GM13977 (cell line): ENCODE measurements around the gene TNFSF15.

Source experiments
- DNase-seq: peaks from one replicate; pipeline ENCODE4 v3.0.0; 2012; ENCODE audit warnings: low spot score
- in situ Hi-C: fragments of 300-500 bp; cut with MboI; formaldehyde crosslinking; loops from one replicate; pipeline ENCODE4 v1.12.0; 2022; ENCODE audit warnings: low sequenced_read_pairs, low pct_unique_long_range_greater_than_20kb, mixed read lengths, inconsistent platforms; ENCODE audit not compliant: unreplicated experiment
- TF ChIP-seq, protein P1 (sequence below): IDR thresholded peaks from 2 replicates; pipeline ENCODE4 v1.5.1; 2012; ENCODE audit warnings: mild to moderate bottlenecking, control low read depth; ENCODE audit not compliant: insufficient read depth; ENCODE audit errors: extremely low read depth, missing control alignments

TNFSF15 gene

GRCh38 chr9:114804505-114804904 is 1.3 kb downstream of the TNFSF15 start:
- TF ChIP-seq, protein P1, sequence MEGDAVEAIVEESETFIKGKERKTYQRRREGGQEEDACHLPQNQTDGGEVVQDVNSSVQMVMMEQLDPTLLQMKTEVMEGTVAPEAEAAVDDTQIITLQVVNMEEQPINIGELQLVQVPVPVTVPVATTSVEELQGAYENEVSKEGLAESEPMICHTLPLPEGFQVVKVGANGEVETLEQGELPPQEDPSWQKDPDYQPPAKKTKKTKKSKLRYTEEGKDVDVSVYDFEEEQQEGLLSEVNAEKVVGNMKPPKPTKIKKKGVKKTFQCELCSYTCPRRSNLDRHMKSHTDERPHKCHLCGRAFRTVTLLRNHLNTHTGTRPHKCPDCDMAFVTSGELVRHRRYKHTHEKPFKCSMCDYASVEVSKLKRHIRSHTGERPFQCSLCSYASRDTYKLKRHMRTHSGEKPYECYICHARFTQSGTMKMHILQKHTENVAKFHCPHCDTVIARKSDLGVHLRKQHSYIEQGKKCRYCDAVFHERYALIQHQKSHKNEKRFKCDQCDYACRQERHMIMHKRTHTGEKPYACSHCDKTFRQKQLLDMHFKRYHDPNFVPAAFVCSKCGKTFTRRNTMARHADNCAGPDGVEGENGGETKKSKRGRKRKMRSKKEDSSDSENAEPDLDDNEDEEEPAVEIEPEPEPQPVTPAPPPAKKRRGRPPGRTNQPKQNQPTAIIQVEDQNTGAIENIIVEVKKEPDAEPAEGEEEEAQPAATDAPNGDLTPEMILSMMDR = no peak
- DNase-seq = no peak
- in situ Hi-C loops = no loop called here

DNA sequence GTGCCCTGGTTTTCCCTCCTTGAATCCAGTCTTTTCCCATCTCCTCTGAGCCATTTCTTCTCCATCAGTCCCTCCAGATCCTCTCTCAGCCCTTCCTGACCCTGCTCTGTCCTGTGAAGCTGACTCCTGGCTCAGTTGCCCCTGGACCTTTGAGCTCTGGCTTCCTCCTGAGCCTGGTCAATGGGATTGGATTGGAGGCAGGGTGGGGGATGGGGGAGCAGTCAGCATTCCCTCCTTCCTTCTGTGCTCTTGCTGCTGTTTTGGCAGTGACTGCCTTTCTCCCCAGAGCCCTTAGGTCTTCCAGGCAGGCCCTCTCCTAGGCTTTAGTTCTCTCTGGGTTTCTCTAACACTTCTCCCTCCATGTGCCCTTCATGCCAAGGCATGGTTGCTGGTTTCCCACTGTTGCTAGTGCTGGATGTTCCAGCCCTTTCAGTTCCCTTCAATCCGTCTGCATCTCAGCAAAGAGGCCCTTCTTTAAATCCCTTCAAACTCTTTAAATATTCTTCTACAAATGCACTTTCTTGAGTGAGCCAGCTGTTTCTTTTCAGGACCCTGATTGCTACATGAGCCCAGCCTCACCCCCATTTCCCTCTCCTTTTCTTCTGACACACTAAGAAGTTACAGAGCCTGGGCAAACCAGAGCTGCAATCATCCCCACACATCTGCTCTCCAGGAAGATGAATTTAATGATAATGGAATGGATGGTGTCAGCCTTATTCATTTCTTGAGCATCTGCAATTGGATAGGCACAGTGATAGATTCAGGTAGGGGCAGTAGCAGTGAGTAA is 2.2 kb downstream of the TNFSF15 start:
- in situ Hi-C loops = no loop called here
- no peak for DNase-seq
- TF ChIP-seq, protein P1 = no peak

- TF ChIP-seq, protein P1 = no peak
- DNase-seq = no peak
These were observed 5.9 kb downstream of the TNFSF15 start for GRCh38 chr9:114799925-114800324.

DNA sequence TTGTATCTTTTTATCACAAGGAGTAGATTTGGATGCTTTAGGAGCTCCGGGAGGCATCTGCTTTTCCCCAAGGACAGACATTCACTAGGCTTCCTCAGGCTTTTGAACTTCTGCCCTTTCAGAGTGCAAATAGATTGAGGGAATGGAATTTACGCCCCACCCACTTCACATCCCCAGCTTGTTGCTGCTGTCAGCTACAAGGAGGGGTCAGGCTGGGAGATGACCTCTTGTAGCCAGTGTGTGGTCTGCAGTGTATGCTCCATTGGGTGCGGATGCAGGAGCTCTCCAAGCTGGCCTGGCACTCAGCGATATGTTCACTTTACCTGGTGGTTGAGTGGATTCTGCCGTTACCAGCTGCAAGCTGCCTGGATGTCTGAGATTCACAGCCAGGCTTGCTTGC is 6.4 kb downstream of the TNFSF15 start:
- TF ChIP-seq, protein P1 = no peak
- DNase-seq = no peak
- in situ Hi-C loops = no loop called here

More at GRCh38 chr9:114799925-114800324, 5.9 kb downstream of the TNFSF15 start:
- in situ Hi-C loops = no loop called here

GRCh38 chr9:114798780-114799427 is 6.9 kb downstream of the TNFSF15 start:
- DNase-seq = no peak
- in situ Hi-C loops = no loop called here
- TF ChIP-seq, protein P1 = no peak

DNA sequence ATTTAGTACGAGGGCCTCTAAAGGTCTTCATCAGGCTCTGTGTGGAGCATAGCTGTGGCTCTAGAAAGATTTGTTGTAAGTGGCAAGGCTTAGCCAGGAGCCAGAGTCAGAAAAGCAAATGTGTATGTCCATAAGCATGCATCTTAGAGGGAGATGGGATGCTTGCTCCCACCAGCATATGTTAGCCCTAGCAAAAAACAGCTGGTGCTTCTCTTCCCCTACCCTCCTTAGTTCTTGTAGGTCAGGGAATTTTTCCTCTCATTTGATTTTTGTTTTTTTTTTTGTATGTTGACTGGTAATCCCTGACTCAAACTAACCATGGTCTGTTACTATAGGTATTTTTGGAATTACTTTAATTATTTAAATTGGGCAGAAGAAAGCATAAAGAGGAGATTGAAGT is 7.7 kb downstream of the TNFSF15 start:
- DNase-seq = no peak
- TF ChIP-seq, protein P1 = no peak
- in situ Hi-C loops = no loop called here
